ENCODE results near the gene CTNNA3.

CTNNA3 gene

DNA sequence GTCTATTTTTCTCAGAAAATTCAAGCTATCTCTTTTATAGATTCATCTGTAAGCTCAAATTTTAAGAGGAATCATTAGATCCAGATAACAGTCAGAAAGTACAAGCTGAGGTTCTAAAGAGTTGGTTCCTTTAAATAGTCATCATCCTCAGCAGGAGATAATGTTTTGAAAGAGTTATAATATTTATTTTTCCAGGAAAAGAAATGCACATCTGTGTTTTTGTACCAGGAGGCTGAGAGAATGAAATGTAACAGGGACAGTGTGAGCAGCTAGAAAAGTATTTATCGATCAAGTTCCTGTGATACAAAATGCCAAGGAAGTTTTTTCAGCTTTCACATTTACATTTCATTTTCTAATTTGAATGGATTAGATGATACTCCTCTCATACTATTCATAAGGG lies 890.4 kb downstream of the CTNNA3 start:
- no peak for DNase-seq (ENCODE audit: low read depth)

DNA sequence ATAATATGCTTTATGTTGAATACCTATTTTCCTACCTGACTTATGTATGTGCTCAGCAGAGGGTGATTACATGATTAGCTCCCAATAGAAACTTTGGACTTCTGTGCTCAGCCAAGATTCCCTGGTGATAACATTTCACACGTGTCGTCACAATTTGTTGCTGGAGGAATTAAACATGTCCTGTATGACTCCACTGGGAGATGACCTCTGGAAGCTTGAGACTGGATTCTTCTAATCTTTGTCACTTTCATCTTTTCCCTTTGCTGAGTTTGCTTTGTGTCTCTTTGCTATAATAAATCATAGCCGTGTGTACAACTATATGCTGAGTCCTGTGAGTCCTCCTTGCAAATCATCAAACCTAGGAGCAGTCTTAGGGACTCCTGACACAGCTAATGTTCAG lies 891.0 kb downstream of the CTNNA3 start:
- no peak for DNase-seq (ENCODE audit: low read depth)

DNA sequence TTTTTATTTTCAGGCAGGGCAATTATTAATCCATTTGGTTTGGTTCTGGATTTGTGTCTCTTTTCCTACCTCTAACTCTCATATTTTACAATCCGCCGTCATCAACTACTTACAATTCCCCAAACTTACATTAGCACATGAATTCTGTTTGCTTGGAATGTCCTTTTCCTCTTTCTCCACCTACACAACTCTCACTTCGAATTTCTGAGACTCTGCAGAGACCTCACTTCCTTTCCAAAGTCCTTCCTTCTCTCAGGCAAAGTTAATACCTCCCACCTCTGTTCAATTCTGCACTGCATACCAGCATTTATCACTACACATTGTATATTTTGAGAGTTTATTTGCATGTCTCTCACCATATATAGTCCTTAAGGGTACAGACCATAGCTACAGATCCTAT lies 892.8 kb downstream of the CTNNA3 start:
- no peak for DNase-seq (ENCODE audit: low read depth)

DNA sequence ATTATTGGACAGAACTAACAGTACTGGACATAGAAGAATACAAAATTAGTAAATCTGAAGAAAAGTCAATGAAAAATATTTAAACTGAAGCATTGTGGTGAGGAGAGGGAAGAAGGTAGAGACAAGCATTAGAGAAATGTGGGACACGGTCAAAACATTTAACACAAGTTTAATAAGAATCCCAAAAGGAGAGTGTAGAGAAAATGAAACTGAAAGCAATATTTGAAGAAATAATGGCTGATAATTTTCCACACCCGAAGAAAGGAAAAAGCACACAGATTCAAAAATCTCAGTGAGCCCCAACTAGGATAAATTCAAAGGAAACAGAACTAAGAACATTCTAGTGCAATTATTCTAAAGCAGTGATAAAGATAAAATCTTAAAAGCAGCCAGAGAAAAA lies 896.5 kb downstream of the CTNNA3 start:
- no peak for DNase-seq (ENCODE audit: low read depth)

DNA sequence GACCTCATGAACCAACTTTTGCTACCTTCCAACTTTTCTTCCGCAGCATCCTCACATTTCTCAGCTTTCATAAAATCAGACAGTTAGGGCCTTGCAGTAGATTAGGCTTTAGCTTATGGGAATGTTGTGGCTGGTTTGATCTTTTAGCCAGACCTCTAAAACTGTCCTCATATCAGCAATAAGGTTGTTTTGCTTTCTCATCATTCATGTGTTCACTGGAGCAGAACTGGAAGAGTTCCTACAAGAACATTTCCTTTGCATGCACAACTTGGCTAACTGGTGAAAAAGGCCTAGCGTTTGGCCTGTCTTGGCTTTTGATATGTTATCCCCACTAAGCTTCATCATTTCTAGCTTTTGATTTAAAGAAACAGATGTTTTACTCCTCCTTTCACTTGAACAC lies 900.1 kb downstream of the CTNNA3 start:
- DNase-seq (ENCODE audit: low read depth) = no peak

DNA sequence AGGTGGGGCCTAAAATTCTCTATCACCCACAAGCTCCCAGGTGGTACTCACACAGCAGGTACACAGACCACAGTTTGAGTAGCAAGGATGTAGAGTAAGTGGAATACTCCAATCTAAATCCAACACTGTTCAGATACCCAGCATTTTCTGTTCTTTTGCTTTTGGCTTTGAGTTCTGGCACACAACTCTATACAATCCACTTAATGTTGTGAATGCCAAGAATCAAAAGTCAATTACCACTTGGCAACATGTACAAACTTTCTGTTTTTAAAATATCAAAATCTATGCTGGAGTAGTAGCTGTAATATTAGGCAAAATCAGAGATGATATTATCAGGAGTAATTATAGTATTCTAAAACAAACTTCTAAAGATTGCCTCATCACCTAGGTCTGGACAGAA lies 903.6 kb downstream of the CTNNA3 start:
- no peak for DNase-seq (ENCODE audit: low read depth)

DNA sequence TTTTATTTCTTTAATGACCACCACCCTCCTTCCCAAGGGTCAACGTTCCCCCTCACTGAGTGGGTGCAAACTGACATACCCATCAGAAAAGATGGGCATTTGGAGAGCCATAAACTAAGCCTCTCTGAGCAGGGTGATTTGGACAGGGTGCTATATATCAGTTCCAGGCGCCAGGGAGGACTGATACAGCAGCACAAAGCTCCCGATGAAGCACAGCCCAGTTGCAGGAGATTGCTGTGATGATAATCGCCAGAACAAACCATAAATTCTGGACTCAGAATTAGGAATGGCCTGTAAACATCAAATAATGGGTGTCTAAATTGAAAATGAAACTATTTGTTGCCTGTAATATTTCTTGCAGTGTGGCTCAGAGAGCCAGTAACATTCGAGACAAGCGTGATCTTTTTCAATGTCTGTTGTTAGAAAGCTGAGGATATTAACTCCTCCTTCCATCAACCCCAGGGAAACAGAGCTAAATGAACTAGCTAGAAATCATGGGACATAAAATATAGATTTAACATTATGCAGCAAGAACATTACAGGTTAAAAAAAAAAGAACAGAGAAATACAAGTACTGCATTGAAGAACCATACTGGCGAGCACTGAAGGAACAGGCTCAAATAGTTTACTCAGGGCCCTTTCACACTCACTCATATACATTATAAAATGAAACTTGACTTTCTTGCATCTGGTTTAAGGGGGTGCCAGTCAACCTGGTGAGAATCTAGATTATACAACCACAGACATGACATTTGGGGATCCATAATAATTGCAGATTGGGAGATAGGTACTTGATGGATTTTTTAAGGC lies 907.6 kb downstream of the CTNNA3 start:
- DNase-seq (ENCODE audit: low read depth) = no peak

DNA sequence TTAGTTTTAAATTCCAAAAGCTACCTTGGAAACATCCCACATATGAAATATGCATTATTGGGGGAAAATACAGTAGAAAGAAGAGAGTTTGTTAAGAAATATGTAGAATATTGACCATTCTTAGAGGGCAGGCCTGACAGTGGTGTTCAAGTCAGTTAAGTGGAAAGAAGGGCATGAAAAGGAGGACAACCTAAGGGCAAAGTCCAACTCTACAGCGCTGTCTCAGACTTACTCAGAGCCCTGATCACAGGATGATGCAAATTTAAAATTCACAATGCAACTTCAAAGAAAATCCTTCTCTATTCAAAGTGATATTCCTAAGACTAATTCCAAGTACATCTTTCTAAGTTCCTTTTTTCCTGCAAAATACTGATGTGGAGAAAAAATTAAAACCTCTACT lies 909.3 kb downstream of the CTNNA3 start:
- no peak for DNase-seq (ENCODE audit: low read depth)

DNA sequence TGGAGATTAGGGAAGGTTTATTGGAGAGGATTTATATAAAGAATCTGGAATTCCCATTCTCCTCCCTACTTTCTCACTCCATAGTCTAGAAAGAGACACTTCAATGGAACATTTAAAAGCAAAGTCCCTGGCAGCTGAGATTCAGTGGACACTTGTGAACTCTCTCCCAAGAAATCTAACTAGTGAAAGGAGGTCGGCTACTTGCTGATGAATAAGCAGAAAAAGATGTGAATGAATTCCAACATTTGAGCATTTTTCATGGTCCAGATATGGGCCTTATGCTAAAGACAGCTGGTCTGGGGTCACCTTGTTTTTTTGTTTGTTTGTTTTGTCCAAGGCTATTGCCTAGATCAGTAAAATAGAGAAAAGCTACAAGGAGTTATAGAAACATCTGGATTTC lies 911.2 kb downstream of the CTNNA3 start:
- DNase-seq (ENCODE audit: low read depth) = no peak

DNA sequence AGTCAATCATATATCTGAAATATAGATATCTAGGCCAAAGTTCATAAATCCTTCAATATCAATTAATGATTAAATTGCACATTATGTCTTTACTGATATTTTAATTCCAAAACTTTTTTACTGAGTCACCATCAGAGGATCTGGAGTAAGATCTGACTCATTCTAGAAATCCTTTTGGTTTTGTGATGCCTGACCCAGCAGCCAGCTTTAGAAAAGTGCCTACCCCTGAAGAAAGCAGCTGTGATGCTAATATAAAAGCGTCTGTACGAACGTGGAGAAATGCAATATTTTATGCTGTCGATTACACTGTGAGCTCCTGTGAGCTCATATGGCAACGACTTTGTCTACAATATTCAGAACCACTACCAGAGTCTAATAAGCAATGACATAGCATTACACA lies 912.7 kb downstream of the CTNNA3 start:
- DNase-seq (ENCODE audit: low read depth) = no peak

DNA sequence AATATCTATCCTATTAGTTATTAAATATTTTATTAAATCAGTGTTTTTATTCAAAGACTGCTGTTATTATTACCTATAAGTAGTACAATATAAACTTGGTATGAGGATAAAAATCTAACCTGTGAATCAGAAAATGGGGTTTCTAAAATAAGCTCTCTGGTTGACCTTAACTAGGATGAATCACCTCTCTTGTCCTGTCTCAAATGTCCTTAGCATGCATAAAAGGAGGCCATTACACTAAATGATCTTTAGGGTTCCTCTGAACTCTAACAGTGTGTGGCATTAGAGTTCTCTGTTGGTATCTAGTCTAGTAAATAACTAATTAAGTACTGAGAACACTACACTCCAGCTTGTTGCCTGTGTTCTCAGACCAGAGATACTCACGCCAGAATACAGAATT lies 913.2 kb downstream of the CTNNA3 start:
- no peak for DNase-seq (ENCODE audit: low read depth)

DNA sequence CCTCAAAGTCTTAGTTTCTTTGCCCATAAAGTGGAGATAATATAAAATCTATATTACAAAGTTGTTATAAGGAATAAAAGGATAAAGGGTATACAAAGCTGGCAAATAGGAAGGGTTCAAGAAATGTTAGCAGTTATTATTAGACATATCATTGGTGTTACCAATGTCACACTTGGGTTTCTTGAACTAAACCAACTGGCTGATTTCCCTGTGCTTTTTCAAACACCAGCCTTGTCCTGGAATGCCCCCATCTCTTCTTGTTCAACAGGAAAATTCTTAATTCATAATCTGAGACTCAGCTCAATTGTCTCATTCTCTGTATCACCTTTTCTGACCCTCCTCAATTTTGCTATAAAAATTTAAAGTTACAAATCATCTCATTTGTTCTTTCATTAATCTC lies 913.9 kb downstream of the CTNNA3 start:
- no peak for DNase-seq (ENCODE audit: low read depth)

DNA sequence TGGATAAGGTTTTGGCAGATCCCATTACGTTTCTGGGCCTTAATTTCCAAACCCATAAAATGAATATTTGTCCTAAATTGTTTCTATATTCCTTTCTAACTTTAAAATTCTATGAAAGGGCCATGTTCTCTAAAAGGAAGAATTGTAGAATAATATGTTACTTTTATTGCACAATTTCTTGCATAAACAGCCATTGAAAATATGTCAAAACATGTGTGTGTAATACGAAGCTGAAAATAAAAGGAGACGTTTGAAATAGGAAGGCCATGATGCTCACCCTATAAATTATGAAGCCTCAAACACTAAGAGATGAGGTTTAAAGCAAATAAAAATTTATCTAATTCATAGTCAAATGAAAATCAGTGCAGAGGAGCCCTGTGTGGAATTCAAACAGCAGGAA lies 915.2 kb downstream of the CTNNA3 start:
- DNase-seq (ENCODE audit: low read depth) = no peak

DNA sequence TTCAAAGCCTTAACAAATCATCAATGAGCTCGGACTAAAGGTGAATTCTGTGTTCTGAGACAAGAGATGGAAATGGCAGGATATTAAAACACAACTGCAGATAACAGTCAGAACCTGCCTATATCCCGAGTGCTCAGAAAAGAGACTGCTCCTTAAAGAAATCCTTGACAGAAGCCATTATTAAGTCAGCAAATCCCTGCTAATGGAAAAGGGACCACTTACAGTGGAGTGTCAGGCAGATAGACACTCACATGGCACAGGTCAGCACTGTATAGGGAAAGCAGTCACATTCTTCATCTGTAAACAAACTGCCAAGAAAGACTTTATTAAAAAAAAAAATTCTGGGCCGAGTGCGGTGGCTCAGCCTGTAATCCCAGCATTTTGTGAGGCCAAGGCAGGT lies 917.6 kb downstream of the CTNNA3 start:
- no peak for DNase-seq (ENCODE audit: low read depth)

DNA sequence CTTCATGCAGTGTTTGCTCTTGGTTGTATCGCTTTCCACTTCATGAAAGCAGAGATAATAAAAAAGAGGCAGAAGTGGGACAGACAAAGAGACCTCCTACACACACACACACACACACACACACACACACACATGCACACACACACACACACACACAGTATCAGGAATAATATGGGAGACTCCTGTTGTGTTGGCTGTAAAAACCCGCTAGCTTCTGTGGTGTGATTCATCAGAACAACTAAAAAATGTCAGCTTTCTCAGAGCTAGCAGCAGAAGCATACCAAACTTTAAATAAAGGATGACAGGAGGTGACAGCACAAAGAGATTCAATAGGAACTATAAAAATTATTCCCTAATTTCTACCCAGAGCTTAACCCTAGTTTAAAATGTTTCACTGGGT lies 918.3 kb downstream of the CTNNA3 start:
- no peak for DNase-seq (ENCODE audit: low read depth)

DNA sequence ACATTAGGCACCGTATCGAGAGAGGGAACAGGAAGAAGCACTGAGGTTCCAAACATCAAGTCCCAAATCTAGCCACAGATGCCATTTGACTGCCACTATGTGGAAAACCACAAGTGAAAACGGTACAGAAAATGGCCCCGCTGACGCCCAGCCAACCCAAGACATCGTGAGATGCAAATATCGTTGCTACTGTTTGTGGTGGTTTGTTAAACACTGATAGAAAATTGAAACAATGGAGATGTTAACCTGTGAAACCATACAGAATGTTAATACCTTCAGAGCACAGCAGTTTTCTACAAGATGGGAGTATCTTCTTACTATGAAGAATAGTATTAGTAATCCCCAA lies 922.5 kb downstream of the CTNNA3 start:
- no peak for DNase-seq (ENCODE audit: low read depth)

DNA sequence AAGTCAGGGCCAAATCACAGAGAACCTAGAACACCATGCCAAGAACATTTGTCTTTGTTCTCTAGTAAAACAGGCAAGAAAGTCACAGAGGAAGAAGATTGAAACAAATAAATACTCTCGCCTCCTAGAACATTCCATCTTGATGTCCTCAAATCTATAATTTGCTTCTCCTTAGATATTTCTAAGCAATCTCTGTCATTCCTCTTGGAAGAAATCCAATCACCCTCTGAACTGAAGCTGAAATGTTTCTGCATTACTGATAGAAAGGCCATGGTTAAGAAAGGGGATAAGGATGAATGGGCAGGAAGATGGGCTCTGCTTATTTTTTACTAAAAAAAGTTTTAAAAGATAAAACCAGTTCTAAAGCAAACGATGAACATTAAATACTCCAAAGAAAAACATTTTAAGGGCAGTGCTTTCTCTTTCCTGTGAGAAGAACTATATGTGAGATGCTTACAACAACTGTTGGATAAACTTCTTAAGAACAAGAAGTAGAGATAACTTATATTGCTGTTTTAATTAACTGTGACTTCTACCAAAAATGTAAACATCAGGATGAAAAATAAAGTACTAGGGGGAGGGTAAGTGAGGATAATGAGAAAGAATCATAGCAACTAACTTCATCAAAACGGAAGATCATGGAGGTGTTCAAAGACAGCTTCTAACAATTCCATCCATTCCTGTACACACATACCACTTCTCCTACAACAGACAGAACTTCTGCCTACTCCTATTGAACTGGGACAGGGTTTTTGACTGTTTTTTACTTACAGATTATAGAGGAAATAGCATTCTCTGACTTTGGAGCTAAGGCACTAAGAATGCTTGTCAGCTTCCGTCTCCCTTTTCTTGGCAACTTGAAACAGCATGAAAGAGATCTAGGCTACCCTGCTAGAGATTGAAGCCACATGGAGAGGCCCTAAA lies 923.2 kb downstream of the CTNNA3 start:
- DNase-seq (ENCODE audit: low read depth) = no peak

DNA sequence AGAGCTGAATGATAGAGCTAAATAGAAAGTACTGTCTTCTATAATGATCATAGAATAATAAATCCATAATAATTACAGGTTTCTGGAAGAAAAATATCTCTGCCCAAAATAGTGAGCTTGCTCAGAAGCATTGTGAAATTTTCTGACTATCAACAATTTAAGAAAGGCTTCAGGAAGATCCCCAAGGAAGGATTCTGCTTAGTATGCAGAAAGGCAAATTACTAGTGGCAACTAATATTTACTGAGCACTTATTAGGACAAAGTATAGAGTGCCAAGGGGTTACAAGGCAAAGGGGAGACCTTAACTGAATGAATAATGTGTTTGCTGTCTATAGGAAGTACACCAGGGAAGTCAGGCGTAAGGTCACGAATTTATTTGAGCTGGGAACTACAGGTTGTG lies 928.3 kb downstream of the CTNNA3 start:
- no peak for DNase-seq (ENCODE audit: low read depth)

DNA sequence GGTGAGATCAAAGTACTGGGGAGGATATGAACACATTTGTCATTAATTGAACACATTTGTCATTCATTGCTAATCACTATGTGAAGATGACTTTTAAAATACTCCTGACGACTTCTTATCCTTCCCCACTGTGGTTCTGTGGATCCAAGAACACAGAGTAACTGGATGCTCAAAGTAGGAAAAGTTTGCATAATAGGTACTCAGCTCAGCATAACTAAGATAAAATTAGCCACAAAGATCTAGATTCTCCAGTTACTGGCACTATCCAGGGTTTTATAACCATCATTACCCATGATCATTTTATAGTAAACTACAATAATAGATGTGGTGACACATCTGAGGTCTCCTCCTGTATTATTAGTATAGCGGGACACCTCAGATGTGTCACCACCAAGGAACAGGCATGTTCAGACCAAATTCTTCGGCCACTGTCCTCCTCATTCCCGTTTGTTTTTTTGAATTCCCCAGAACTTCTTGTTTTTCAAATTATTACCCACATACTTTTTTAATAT lies 933.7 kb downstream of the CTNNA3 start:
- DNase-seq (ENCODE audit: low read depth) = no peak

DNA sequence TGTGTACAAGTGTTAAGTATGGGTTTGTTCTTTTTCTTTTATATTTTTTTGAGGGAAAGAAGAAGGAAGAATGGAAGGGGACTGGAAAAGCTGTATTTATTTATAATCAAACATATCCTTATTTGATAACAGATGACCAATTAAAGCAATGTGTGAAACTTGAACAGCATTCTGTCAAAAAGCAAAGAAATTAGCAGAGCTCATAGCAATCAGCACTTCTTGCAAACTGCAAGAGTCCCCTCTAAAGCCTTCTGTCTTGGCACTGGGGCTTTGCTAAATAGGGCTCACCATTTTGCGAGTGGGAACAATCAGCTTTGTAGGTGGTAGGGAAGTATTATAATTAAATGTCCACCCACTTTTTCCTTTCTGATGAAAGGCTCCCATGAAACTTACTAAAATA lies 935.1 kb downstream of the CTNNA3 start:
- no peak for DNase-seq (ENCODE audit: low read depth)

DNA sequence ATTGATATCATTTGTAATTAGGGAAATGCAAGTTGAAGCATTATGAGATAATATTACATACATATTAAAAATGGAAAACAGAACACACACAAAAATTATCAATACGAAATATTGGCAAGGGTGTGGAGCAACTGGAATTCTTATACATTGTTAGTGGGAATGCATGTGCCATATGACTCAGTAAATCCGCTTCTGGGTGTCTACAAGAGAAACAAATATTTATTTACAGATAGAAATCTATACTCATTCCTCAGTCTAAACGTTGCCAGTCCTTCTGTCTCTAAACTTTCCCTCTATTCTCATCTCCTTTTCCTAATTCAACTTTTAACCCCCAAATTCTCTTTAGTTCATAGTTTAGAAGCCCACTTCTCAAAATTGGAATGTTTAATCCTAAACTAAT lies 940.5 kb downstream of the CTNNA3 start:
- no peak for DNase-seq (ENCODE audit: low read depth)

DNA sequence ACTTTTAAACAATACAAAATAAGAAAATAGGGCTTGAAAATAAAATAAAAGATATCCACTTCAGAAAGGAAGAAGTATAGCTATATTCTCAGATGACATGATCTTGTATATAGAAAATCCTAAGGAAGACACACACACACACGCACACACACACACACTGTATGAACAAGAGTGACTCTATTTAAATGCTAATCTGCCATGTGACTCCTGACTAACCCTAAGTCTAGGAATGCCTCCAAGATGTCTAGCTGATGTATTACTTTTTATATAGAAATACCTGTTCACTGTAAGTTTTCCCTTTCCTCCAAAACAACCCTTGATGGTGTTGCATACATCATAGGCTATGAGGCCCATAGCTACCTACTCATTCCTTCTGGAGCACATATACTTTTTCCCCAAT lies 943.3 kb downstream of the CTNNA3 start:
- DNase-seq (ENCODE audit: low read depth) = no peak

DNA sequence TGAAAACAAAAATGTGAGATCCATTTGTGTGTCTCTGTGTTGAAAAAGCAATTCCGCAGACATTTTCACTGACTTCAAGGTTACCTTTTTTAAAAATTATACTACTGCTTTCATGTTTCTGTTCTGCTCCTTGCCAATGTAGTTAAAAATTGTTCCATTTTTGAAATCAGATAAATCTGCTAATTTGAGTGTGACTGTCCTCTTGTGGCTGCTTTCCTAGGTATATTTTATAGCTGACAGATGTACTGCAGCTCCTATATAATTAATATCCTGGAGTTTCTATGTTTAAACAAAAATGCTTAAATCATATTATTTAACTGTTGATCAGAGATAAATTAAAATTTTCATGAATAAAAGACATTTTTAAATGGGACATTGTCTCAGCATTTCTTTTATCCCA lies 947.8 kb downstream of the CTNNA3 start:
- no peak for DNase-seq (ENCODE audit: low read depth)
